Gastrocnemius medialis (tissue), 4 donors: ENCODE data around the gene NPTX1.

Experiments used
- CTCF ChIP-seq, 5 experiments: fragments of 450-650 bp in 3 of 5; fragments of 200-600 bp in 2 of 5; sonication (generic) in 2 of 5; IDR thresholded peaks in 4 of 5; conservative IDR thresholded peaks in 1 of 5; 1 replicate in 4 of 5; 2 replicates in 1 of 5; pipeline ENCODE4 v1.5.1; 2016 to 2019; ENCODE audit warnings: antibody characterized with exemption in 5 of 5, mild to moderate bottlenecking in 3 of 5, moderate library complexity in 3 of 5
- POLR2A ChIP-seq, 2 donors: fragments of 450-650 bp; IDR thresholded peaks; one replicate each; pipeline ENCODE4 v1.6.1; 2017; ENCODE audit warnings: antibody characterized with exemption in 2 of 2, mild to moderate bottlenecking in 2 of 2, moderate library complexity in 2 of 2

- TF ChIP-seq CTCF (IDR thresholded peaks at IDR 0.05 in 4 of 5, conservative IDR thresholded peaks at IDR 0.05 in 1 of 5) (no peak), POLR2A (IDR thresholded peaks at IDR 0.05) (no peak)
These were observed 5.6 kb upstream of the NPTX1 start for GRCh38 chr17:80482058-80482318.
